B cell (primary cell): Measurements from ENCODE around the gene CINP. TPM values are rescaled to one million over a fixed set of nuclear protein-coding genes. Genes with fewer than 3 reads are reported as not detected.
"Not testable (repeated sequence)": the region's sequence is repeated elsewhere in the genome, so short reads cannot be mapped to it uniquely, and the experiment has no call there.

Experiments
- ATAC-seq: fragments of 200-7000 bp; cut with Tn5 transposase; one replicate; pipeline ENCODE4 v1.10.0; 2021; ENCODE audit warnings: low read depth, mild to moderate bottlenecking, moderate number of reproducible peaks, moderate library complexity
- CTCF ChIA-PET: fragments of 350-600 bp; sonication (Branson Sonifier 250); formaldehyde crosslinking; loops from one replicate; lab custom pipeline; 2021; ENCODE audit warnings: antibody characterized with exemption, inconsistent platforms; lab: Charles Lee
- POLR2A ChIA-PET: fragments of 350-600 bp; sonication (Branson Sonifier 250); formaldehyde crosslinking; loops from one replicate; lab custom pipeline; 2021; ENCODE audit warnings: antibody characterized with exemption; lab: Charles Lee
- DNase-seq: peaks from one replicate; pipeline ENCODE4 v3.0.0; 2013
- H2AFZ ChIP-seq: 2 replicates; pipeline ENCODE4 v1.6.1; 2012; ENCODE audit warnings: mild to moderate bottlenecking, low read depth, low read length; ENCODE audit not compliant: insufficient read depth, poor library complexity, severe bottlenecking
- H3K27ac ChIP-seq, 2 donors: 1 replicate in 1 of 2; 2 replicates in 1 of 2; pipeline ENCODE4 v1.5.1; 2012 to 2013; ENCODE audit warnings: low read length in 2 of 2, mild to moderate bottlenecking in 2 of 2, moderate library complexity in 1 of 2
- H3K27me3 ChIP-seq, 4 experiments: fragments of 200-600 bp in 1 of 4; sonication (generic) in 1 of 4; replicated peaks in 1 of 4; 1 replicate in 2 of 4; 2 replicates in 2 of 4; pipeline versions ENCODE4 v1.6.1 to v1.7.0; 2013 to 2016; ENCODE audit warnings: low read length in 3 of 4, mild to moderate bottlenecking in 2 of 4, mixed read lengths in 1 of 4, moderate library complexity in 1 of 4; ENCODE audit not compliant: insufficient read depth in 4 of 4, control insufficient read depth in 3 of 4; ENCODE audit errors: control extremely low read depth in 1 of 4
- H3K36me3 ChIP-seq, 2 experiments: replicated peaks in 1 of 2; 1 replicate in 1 of 2; 2 replicates in 1 of 2; pipeline versions ENCODE4 v1.6.1 to v1.7.1; 2013; ENCODE audit warnings: low read length in 1 of 2; ENCODE audit not compliant: insufficient read depth in 2 of 2, control insufficient read depth in 1 of 2; ENCODE audit errors: control extremely low read depth in 1 of 2, extremely low read depth in 1 of 2
- H3K4me1 ChIP-seq, 2 donors: fragments of 200-600 bp in 1 of 2; sonication (generic) in 1 of 2; 1 replicate in 1 of 2; 2 replicates in 1 of 2; pipeline versions ENCODE4 v1.5.1 to v1.6.1; 2013 to 2017; ENCODE audit warnings: low read length in 2 of 2; ENCODE audit not compliant: control insufficient read depth in 2 of 2, insufficient read depth in 2 of 2
- H3K4me2 ChIP-seq: replicated peaks from 2 replicates; pipeline ENCODE3; 2012; ENCODE audit warnings: mild to moderate bottlenecking, low read depth, low read length; ENCODE audit not compliant: poor library complexity, severe bottlenecking
- H3K4me3 ChIP-seq, 5 experiments: fragments of 200-600 bp in 1 of 5; sonication (generic) in 1 of 5; 1 replicate in 3 of 5; 2 replicates in 2 of 5; pipeline versions ENCODE4 v1.5.1 to v1.7.0; 2011 to 2016; ENCODE audit warnings: low read length in 4 of 5, mild to moderate bottlenecking in 4 of 5, low read depth in 2 of 5, control low read depth in 1 of 5, moderate library complexity in 1 of 5; ENCODE audit not compliant: insufficient read depth in 1 of 5; ENCODE audit errors: control extremely low read depth in 1 of 5, extremely low read depth in 1 of 5
- H3K79me2 ChIP-seq: fragments of 200-600 bp; sonication (generic); one replicate; pipeline ENCODE4 v1.6.0; 2016; ENCODE audit warnings: low read length; ENCODE audit not compliant: control insufficient read depth, insufficient read depth
- H3K9ac ChIP-seq: fragments of 200-600 bp; sonication (generic); 2 replicates; pipeline ENCODE4 v1.6.1; 2017; ENCODE audit warnings: mild to moderate bottlenecking, low read length, moderate library complexity
- H3K9me3 ChIP-seq, 3 donors: one replicate each; pipeline versions ENCODE4 v1.6.1 to v1.7.1; 2013; ENCODE audit warnings: low read length in 2 of 3; ENCODE audit not compliant: control insufficient read depth in 2 of 3, insufficient read depth in 1 of 3; ENCODE audit errors: control extremely low read depth in 1 of 3
- H4K20me1 ChIP-seq: 2 replicates; pipeline ENCODE4 v1.6.0; 2012; ENCODE audit warnings: mild to moderate bottlenecking, low read length; ENCODE audit not compliant: insufficient read depth, control insufficient read depth, poor library complexity, severe bottlenecking
- H3K27ac Mint-ChIP-seq: one replicate; pipeline ENCODE4 v1.8.0; 2021; ENCODE audit warnings: mixed read lengths
- H3K27me3 Mint-ChIP-seq: one replicate; pipeline ENCODE4 v1.8.0; 2021; ENCODE audit warnings: mixed read lengths
- H3K4me1 Mint-ChIP-seq: one replicate; pipeline ENCODE4 v1.8.0; 2021; ENCODE audit warnings: mixed read lengths
- H3K4me3 Mint-ChIP-seq: one replicate; pipeline ENCODE4 v1.8.0; 2021; ENCODE audit warnings: mixed read lengths
- H3K9me3 Mint-ChIP-seq: one replicate; pipeline ENCODE4 v1.8.0; 2022; ENCODE audit warnings: mixed read lengths; ENCODE audit not compliant: insufficient read depth
- EZH2 ChIP-seq: IDR thresholded peaks from 2 replicates; pipeline ENCODE4 v1.6.1; 2012; ENCODE audit warnings: borderline replicate concordance, low read depth, mild to moderate bottlenecking, moderate library complexity, low read length; ENCODE audit not compliant: insufficient read depth, poor library complexity, severe bottlenecking
- WGBS: methylation state at CpG from one replicate; pipeline ENCODE4 v1.1.5; 2013; ENCODE audit warnings: missing lambda C conversion rate; ENCODE audit not compliant: insufficient coverage; 5-methylcytosine and 5-hydroxymethylcytosine counted together
- intact Hi-C: fragments of 100-400 bp; cut with micrococcal nuclease; formaldehyde crosslinking; loops from one replicate; pipeline ENCODE4 v1.10.0; 2022
- polyA plus RNA-seq: library from polyadenylated mRNA; depleted of rRNA; stranded (reverse); fragments of >200 nt; gene quantifications from 2 replicates; pipeline ENCODE4 v1.2.3, GENCODE V29; 2012
- total RNA-seq, 2 donors: library from RNA; stranded (reverse); fragments of 120-200 nt in 1 of 2; gene quantifications; 1 replicate in 1 of 2; 2 replicates in 1 of 2; pipeline versions ENCODE4 v1.2.3 to v1.2.4, GENCODE V29; 2013 to 2022
- TF ChIP-seq, protein P1 (sequence below): fragments of 200-600 bp; IDR thresholded peaks from one replicate; pipeline ENCODE4 v1.8.0; 2022; ENCODE audit warnings: antibody characterized with exemption, mild to moderate bottlenecking

The CINP gene
- total and polyA plus RNA-seq, 2 donors (not counting 1 experiment from before 2014, with no cell fraction given) = 21.9 to 28.8 TPM

- CTCF ChIA-PET = interaction anchor here (0.7 to 3.6 kb wide), 4 partner anchors 11 to 207 kb away, joined by 3 to 33 read pairs (median 4); no protein-coding TSS in a partner anchor
- no peak overlapping the region for H3K27ac ChIP-seq
- no peaks in the 10 kb centered on the region for H3K36me3 ChIP-seq
- H3K9ac ChIP-seq = no peak overlapping the region
- no peak overlapping the region for H3K4me2 ChIP-seq
- DNase-seq (no peak), ATAC-seq (no peak)
- intact Hi-C loops = loop anchor here (2.0 kb wide), 1 partner anchor 15 kb away; the partner anchor contains the start of gene ZNF839
- no CpG with 5 or more reads among the region's 3 CpGs for WGBS
- Mint-ChIP-seq H3K27me3 (no peaks in the 10 kb centered on the region), H3K27ac (no peak overlapping the region), H3K4me3 (peak overlapping the region; percentile 30), H3K9me3 (no peaks in the 10 kb centered on the region), H3K4me1 (peaks cover 6% of the 10 kb centered on the region)
- H3K4me3 ChIP-seq = no peak overlapping the region
- POLR2A ChIA-PET = interaction anchor here (0.6 to 1.2 kb wide), 2 partner anchors 10 to 270 kb away, joined by 4 read pairs; no protein-coding TSS in a partner anchor
- H3K79me2 ChIP-seq = no peaks in the 10 kb centered on the region
- H4K20me1 ChIP-seq = no peaks in the 10 kb centered on the region
- peaks cover 0 to 3% (median 0%) of the 10 kb centered on the region in 4 experiments for H3K27me3 ChIP-seq
- H3K9me3 ChIP-seq = peaks cover 0 to under 1% (median 0%) of the 10 kb centered on the region in 3 donors
- H3K4me1 ChIP-seq = peaks cover 5 to 11% of the 10 kb centered on the region in 2 donors
- TF ChIP-seq, protein P1, sequence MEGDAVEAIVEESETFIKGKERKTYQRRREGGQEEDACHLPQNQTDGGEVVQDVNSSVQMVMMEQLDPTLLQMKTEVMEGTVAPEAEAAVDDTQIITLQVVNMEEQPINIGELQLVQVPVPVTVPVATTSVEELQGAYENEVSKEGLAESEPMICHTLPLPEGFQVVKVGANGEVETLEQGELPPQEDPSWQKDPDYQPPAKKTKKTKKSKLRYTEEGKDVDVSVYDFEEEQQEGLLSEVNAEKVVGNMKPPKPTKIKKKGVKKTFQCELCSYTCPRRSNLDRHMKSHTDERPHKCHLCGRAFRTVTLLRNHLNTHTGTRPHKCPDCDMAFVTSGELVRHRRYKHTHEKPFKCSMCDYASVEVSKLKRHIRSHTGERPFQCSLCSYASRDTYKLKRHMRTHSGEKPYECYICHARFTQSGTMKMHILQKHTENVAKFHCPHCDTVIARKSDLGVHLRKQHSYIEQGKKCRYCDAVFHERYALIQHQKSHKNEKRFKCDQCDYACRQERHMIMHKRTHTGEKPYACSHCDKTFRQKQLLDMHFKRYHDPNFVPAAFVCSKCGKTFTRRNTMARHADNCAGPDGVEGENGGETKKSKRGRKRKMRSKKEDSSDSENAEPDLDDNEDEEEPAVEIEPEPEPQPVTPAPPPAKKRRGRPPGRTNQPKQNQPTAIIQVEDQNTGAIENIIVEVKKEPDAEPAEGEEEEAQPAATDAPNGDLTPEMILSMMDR = no peak
- TF ChIP-seq EZH2 = no peak
- H2AFZ ChIP-seq = no peak overlapping the region
These were observed 59.0 kb downstream of the CINP start for GRCh38 chr14:102303664-102304063.

- POLR2A ChIA-PET, ATAC-seq, H2AFZ ChIP-seq, H3K27ac Mint-ChIP-seq, H3K4me1 Mint-ChIP-seq, H3K4me3 ChIP-seq, H3K36me3 ChIP-seq, H3K27me3 ChIP-seq, H3K4me2 ChIP-seq, H3K9me3 Mint-ChIP-seq, H4K20me1 ChIP-seq, DNase-seq, H3K27me3 Mint-ChIP-seq, H3K79me2 ChIP-seq, H3K9ac ChIP-seq, H3K27ac ChIP-seq, intact Hi-C loops, H3K4me3 Mint-ChIP-seq, H3K4me1 ChIP-seq: not testable (repeated sequence)
- CTCF ChIA-PET = interaction anchor here (1.0 kb wide), 1 partner anchor 16 kb away, joined by 3 read pairs; no protein-coding TSS in a partner anchor
- WGBS = 51% methylated on average over 8 of the region's 12 CpGs
- peaks cover 0 to 13% (median 0%) of the 10 kb centered on the region in 3 donors for H3K9me3 ChIP-seq
These were observed 64.2 kb downstream of the CINP start for GRCh38 chr14:102298303-102299070.

Other genes starting within 250 kb of the CINP start
- 62.8 and 64.0 TPM in 2 replicates for gene WDR20, start 223.0 kb downstream of the CINP start, total RNA-seq
- gene WDR20, start 223.0 kb downstream of the CINP start, polyA plus RNA-seq = 12.4 and 16.0 TPM in 2 replicates
- gene MOK, start 57.7 kb downstream of the CINP start, total RNA-seq = 2.9 and 3.0 TPM in 2 replicates
- 1.2 and 2.3 TPM in 2 replicates for gene MOK, start 57.7 kb downstream of the CINP start, polyA plus RNA-seq
- gene ZNF839, start 43.1 kb downstream of the CINP start, total RNA-seq = 22.8 and 22.9 TPM in 2 replicates
- 28.8 and 31.6 TPM in 2 replicates for gene ZNF839, start 43.1 kb downstream of the CINP start, polyA plus RNA-seq
- 10.8 and 11.2 TPM in 2 replicates for gene TECPR2, start 51 bp upstream of the CINP start, total RNA-seq
- gene TECPR2, start 51 bp upstream of the CINP start, polyA plus RNA-seq = 3.6 and 4.7 TPM in 2 replicates
- 1.4 and 1.8 TPM in 2 replicates for gene ANKRD9, start 146.9 kb upstream of the CINP start, total RNA-seq
- gene ANKRD9, start 146.9 kb upstream of the CINP start, polyA plus RNA-seq = 1.5 and 2.6 TPM in 2 replicates
- gene RCOR1, start 229.8 kb upstream of the CINP start, total RNA-seq = 37.1 and 38.4 TPM in 2 replicates
- 8.7 and 12.5 TPM in 2 replicates for gene RCOR1, start 229.8 kb upstream of the CINP start, polyA plus RNA-seq